HG03575 (cell line): ENCODE data around the gene AMPD2.

Experiments used
- ATAC-seq: cut with Tn5 transposase; IDR thresholded peaks from one replicate; pipeline ENCODE4 v1.9.1; 2021; ENCODE audit not compliant: unreplicated experiment, insufficient number of reproducible peaks, low FRiP score; ENCODE audit errors: extremely low read depth

Gene AMPD2

GRCh38 chr1:109619576-109620400, at the start of gene AMPD2, which contains the start of gene GNAT2:
Gene AMPD2 (plus strand): TSS chr1:109619837. CDS start chr1:109621176, 1,339 bp downstream.
Gene GNAT2 (minus strand): TSS chr1:109619616. CDS start chr1:109612870, 6,746 bp downstream.
- no peak for ATAC-seq

DNA sequence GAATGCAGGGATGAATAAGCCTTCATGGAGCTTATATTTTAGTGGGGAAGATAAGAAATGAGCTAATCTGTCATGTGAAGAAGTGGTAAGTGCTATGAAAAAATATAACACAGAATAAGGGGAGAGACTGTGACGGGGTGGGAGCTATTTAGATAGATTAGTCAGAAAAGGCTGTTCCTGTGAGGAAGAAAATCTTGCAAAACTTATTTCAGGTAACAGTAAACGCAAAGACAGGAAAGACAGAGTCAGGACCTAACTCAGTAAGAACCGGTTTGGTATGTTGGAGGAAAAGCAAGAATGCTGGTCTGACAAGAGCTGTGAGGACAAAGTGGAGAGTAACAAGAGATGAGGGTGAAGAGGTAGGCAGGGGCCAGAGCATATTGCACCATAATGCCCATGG, 49.2 kb upstream of the AMPD2 start:
- ATAC-seq, result no peak

DNA sequence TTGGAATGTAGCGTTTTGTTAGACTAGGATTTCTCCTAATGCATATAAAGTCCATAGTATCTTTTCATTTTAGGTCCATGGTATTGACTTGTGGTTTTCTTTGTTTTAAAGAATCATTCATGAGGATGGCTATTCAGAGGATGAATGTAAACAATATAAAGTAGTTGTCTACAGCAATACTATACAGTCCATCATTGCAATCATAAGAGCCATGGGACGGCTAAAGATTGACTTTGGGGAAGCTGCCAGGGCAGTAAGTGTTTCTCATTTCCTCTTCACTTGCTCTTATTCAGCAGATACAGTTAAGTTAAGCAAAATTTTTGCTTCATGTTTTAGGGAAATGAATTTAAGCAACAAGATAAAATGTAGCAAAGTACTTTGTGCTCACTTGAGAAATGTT, 45.9 kb upstream of the AMPD2 start:
- no peak for ATAC-seq

DNA sequence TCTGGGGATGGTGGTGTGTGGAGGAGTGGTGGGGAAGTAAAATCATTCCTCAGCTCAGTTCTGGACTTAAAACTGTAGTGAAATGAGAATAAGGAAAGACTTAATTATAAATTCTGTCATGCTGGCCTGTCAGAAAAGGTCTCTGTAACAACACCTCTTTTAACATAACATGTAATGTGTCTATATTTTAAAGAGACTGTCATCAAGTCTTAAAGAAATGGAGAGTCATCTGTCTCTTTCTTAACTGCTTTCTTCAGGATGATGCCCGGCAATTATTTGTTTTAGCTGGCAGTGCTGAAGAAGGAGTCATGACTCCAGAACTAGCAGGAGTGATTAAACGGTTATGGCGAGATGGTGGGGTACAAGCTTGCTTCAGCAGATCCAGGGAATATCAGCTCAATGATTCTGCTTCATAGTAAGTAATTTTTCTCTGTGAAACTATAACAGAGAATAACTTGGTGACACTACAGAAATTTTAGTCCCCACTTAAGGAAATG, 40.6 kb upstream of the AMPD2 start:
- no peak for ATAC-seq

GRCh38 chr1:109579491-109579890, 40.1 kb upstream of the AMPD2 start:
- no peak for ATAC-seq

DNA sequence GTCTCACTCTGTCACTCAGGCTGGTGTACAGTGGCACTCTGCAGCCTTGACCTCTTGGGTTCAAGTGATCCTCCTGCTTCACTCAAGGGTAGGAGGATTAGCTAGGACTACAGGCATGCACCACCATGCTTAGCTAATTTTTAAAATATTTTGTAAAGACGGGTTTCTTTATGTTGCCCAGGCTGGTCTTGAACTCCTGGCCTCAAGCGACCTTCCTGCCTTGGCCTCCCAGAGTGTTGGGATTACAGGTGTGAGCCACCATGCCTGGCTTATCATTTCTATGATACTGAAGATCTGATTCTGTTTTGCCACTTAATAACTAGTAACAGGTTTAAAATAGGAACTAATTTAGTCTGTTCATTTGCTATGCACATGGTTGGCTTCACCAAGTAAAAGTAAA, 37.6 kb upstream of the AMPD2 start:
- no peak for ATAC-seq

- ATAC-seq, result no peak
These were observed 34.9 kb upstream of the AMPD2 start for GRCh38 chr1:109584766-109585165.

DNA sequence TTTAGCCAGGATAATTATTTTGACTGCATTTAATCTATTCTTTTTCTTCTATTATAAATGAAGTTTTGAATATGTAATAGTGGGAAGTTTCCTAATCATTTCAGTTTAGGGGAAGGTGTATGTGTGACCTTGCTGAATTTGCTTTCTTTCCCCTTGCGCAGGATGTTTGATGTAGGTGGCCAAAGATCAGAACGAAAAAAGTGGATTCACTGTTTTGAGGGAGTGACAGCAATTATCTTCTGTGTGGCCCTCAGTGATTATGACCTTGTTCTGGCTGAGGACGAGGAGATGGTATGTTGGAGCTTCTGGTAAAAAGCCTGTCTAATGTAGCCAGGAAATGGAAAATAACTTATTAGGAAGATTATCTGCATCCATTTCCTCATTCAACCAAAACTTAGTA, 33.6 kb upstream of the AMPD2 start:
- no peak for ATAC-seq

- no peak for ATAC-seq
These were observed 30.5 kb upstream of the AMPD2 start for GRCh38 chr1:109589177-109589576.

DNA sequence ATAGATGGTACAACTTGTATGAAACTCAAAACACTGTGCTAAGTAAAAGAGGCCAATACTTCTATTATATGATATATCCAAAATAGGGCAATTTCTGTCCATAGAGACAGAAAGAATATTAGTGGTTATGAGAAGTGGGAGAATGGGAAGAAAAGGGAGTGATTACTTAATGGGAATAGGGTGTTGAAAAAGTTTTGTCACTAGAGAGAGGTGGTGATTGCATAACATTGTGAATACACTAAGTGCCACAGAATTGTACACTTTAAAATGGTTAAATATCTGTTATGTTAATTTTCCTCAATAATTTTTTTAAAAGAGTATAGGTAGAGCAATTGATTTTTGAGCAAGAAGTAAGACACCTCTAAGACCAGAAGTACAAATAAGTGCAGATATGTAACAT, 30.0 kb upstream of the AMPD2 start:
- ATAC-seq, result no peak

DNA sequence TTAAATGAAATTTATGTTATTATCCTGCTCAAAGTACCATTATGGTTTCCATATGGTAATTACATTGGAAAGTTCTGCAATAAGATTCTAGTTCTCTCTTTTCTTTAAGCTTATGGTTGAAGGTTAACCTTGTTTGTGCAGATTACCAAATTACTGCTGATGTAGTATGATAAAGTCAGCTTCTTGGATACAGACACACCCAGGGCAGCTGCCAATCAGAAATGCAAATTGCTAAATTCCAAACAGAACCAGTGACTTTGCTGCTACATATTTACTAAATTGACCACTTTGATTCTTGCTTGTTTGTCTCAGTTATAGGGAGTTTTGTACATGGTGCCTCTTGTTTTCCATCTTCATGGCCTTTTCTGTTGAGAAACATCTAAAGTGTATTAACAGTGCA, 26.7 kb upstream of the AMPD2 start:
- no peak for ATAC-seq

- no peak for ATAC-seq
These were observed 24.1 kb upstream of the AMPD2 start for GRCh38 chr1:109595531-109595930.

DNA sequence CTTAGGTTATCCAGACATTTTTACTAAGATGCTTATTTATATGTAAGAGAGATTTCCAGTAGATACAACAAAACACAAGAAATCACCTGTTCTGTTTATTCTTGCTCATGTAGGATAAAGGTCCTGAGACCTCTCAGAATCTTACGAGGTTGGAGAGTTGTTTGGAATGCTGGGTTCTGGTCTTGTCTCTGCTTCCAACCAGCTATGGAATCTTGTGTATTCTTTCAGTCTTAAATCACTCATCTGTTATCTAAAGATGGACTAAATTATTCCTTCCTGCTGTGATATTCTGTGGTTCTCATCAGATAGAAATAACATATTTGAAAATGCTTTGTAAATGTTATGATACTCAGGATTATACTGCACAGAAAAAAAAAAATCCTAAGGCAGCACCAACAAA, 21.5 kb upstream of the AMPD2 start:
- ATAC-seq, result no peak

- ATAC-seq, result no peak
These were observed 21.0 kb upstream of the AMPD2 start for GRCh38 chr1:109598655-109599054.

GRCh38 chr1:109603229-109603628, 16.4 kb upstream of the AMPD2 start:
- ATAC-seq, result no peak

DNA sequence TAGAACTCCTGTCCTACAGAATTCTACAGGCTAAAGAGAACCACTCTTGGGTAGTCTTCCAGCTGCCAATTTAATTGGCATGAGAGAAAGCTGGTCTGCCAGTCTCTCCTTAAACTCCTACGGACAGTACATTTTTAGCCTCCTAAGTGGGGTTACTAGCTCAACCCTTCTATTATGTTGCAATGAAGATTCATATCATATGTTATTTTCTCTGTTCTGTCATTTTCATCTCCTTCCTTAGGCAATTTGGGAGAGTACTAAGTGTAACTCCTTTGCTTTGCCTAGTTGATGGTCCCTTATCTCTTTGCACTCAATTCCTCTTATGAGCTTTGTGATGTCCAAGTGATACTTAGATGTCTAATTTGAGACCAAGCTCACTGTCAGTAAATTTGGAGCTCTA, 14.3 kb upstream of the AMPD2 start:
- no peak for ATAC-seq

DNA sequence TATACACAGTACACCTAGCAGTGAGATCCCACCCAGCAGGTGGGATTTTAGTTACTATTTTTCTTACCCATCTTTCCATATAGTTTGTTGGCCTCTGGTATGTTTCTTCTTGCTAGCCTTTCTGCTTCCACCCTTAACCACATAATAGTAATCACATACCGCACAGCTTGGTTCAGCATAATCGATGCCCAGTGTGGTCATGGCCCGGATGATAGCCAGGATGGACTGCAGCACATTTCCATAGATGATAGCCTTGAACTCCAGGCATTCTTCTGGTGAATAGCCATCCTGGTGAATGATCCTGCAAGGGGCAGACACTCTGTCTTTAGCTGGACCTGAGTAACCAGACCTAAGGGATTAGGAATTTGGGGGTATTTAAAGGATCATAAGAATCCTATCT, 9.8 kb upstream of the AMPD2 start:
- ATAC-seq, result no peak

- ATAC-seq, result no peak
These were observed 8.9 kb upstream of the AMPD2 start for GRCh38 chr1:109610609-109611307.

DNA sequence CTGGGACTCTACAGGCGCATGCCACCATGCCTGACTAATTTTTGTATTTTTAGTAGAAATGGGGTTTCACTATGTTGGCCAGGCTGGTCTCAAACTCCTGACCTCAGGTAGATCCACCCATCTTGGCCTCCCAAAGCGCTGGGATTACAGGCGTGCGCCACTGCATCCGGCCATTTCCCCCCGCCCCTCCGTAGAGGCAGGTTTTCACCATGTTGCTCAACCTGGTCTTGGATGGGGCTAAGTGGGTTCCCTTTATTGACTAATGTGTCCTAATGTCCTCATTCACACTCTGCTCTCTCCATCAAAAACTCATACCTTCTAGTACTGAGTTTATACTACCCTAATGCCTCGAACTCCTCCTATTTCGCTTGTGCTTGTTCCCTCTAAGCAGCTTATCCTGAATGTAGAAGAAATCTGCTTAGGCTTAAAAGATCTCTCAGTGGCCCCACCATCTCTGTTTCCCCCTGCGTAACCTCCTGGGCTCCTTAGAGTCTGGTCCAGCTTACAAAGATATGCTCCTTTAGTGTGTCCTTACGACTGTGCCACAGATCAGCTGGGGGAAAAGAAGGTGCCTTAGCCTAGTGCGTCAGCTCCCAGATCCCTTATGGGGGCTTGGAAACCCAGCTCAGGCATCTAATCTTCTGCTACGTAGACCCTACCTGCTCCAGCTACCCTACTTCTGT, 8.2 kb upstream of the AMPD2 start:
- ATAC-seq, result no peak
